HepG2 (cell line): ENCODE results near the gene AFDN. TPM values are rescaled to one million over a fixed set of nuclear protein-coding genes. Genes with fewer than 3 reads are reported as not detected.

ENCODE experiments used
- BATF2 ChIP-seq: sonication (generic); formaldehyde crosslinking; IDR thresholded peaks from 2 replicates; pipeline ENCODE4 v1.8.0; 2022; ENCODE audit warnings: mild to moderate bottlenecking, missing genetic modification reagents, moderate library complexity
- CEBPG ChIP-seq: IDR thresholded peaks from 2 replicates; pipeline ENCODE4 v1.6.1; 2016
- DNMT3B ChIP-seq: conservative IDR thresholded peaks from 2 replicates; pipeline ENCODE4 v1.6.1; 2016; ENCODE audit warnings: missing biosample characterization, control low read depth
- ESRRA ChIP-seq: sonication (generic); formaldehyde crosslinking; IDR thresholded peaks from 2 replicates; pipeline ENCODE4 v1.5.1; 2020; ENCODE audit warnings: mild to moderate bottlenecking, low read depth, missing genetic modification reagents
- FOXC1 ChIP-seq: sonication (generic); formaldehyde crosslinking; IDR thresholded peaks from 2 replicates; pipeline ENCODE4 v1.8.0; 2022; ENCODE audit warnings: mild to moderate bottlenecking, missing genetic modification reagents, borderline replicate concordance
- GATAD1 ChIP-seq: IDR thresholded peaks from 2 replicates; pipeline ENCODE4 v1.6.1; 2016; ENCODE audit warnings: missing genetic modification reagents, missing compliant biosample characterization
- ISX ChIP-seq: sonication (generic); formaldehyde crosslinking; conservative IDR thresholded peaks from 2 replicates; pipeline ENCODE4 v1.5.0; 2020; ENCODE audit warnings: missing genetic modification reagents
- KAT2B ChIP-seq: fragments of 150-350 bp; IDR thresholded peaks from 2 replicates; pipeline ENCODE4 v1.6.1; 2014; ENCODE audit warnings: low read depth, low read length, borderline replicate concordance
- KLF13 ChIP-seq: sonication (generic); formaldehyde crosslinking; IDR thresholded peaks from 2 replicates; pipeline ENCODE4 v1.4.0; 2020; ENCODE audit warnings: mild to moderate bottlenecking, missing genetic modification reagents
- KLF16 ChIP-seq, 2 experiments: sonication (generic) in 1 of 2; formaldehyde crosslinking in 1 of 2; IDR thresholded peaks; 2 replicates each; pipeline versions ENCODE4 v1.6.1 to v1.8.0; 2016 to 2023; ENCODE audit warnings: missing genetic modification reagents in 2 of 2, missing compliant biosample characterization in 1 of 2
- PLRG1 ChIP-seq: fragments of 450-650 bp; conservative IDR thresholded peaks from 2 replicates; pipeline ENCODE4 v1.6.1; 2016
- RCOR2 ChIP-seq: IDR thresholded peaks from 2 replicates; pipeline ENCODE4 v1.6.1; 2016; ENCODE audit warnings: missing biosample characterization, missing genetic modification reagents
- SIX1 ChIP-seq: sonication (generic); formaldehyde crosslinking; IDR thresholded peaks from 2 replicates; pipeline ENCODE4 v1.4.0; 2020; ENCODE audit warnings: missing genetic modification reagents, borderline replicate concordance
- SMC3 ChIP-seq: IDR thresholded peaks from 2 replicates; pipeline ENCODE4 v1.6.1; 2011; ENCODE audit warnings: low read length, improper control_type of control experiment
- ZNF3 ChIP-seq: IDR thresholded peaks from 2 replicates; pipeline ENCODE4 v1.7.0; 2017; ENCODE audit warnings: inconsistent platforms
- ZNF550 ChIP-seq: sonication (generic); formaldehyde crosslinking; IDR thresholded peaks from 2 replicates; pipeline ENCODE4 v1.4.0; 2020; ENCODE audit warnings: mild to moderate bottlenecking, missing genetic modification reagents, borderline replicate concordance
- ZNF777 ChIP-seq: sonication (generic); formaldehyde crosslinking; IDR thresholded peaks from 2 replicates; pipeline ENCODE4 v1.4.0; 2020; ENCODE audit warnings: missing genetic modification reagents
- ZNF780A ChIP-seq: sonication (generic); formaldehyde crosslinking; IDR thresholded peaks from 2 replicates; pipeline ENCODE4 v1.8.0; 2022; ENCODE audit warnings: mild to moderate bottlenecking, missing genetic modification reagents, moderate library complexity
- ZSCAN5A ChIP-seq: sonication (generic); formaldehyde crosslinking; IDR thresholded peaks from 2 replicates; pipeline ENCODE4 v1.8.0; 2022; ENCODE audit warnings: mild to moderate bottlenecking, missing genetic modification reagents, borderline replicate concordance
- polyA plus RNA-seq, 8 experiments: library from polyadenylated mRNA; depleted of rRNA in 3 of 8; stranded (reverse) in 7 of 8; unstranded in 1 of 8; fragments of >200 nt; fragmentation: Illumina TruSeq in 4 of 8; extraction: Trizol in 4 of 8; gene quantifications; 2 replicates each; pipeline versions ENCODE4 v1.2.1 to v1.2.3, GENCODE V29; 2011 to 2016; ENCODE audit warnings: low read depth in 4 of 8, missing spikeins in 1 of 8, mixed read lengths in 1 of 8; ENCODE audit not compliant: insufficient read depth in 1 of 8
- total RNA-seq, 5 experiments: library from RNA; depleted of rRNA; stranded (reverse); fragments of >200 nt; fragmentation: Illumina TruSeq; extraction: Trizol; gene quantifications; 2 replicates each; pipeline ENCODE4 v1.2.3, GENCODE V29; 2016; ENCODE audit warnings: low read depth in 1 of 5
- TF ChIP-seq, protein P1 (sequence below): sonication (generic); formaldehyde crosslinking; IDR thresholded peaks from 2 replicates; pipeline ENCODE4 v1.8.0; 2022; ENCODE audit warnings: missing genetic modification reagents, mild to moderate bottlenecking, borderline replicate concordance
- TF ChIP-seq, protein P2 (sequence below): sonication (generic); formaldehyde crosslinking; IDR thresholded peaks from 2 replicates; pipeline ENCODE4 v1.5.0; 2020; ENCODE audit warnings: mild to moderate bottlenecking, missing genetic modification reagents
- TF ChIP-seq, protein P3 (sequence below): sonication (generic); formaldehyde crosslinking; IDR thresholded peaks from 2 replicates; pipeline ENCODE4 v1.8.1; 2023; ENCODE audit warnings: mild to moderate bottlenecking, missing genetic modification reagents
- TF ChIP-seq, protein P4 (sequence below): sonication (generic); formaldehyde crosslinking; IDR thresholded peaks from 2 replicates; pipeline ENCODE4 v1.4.0; 2020; ENCODE audit warnings: missing genetic modification reagents

The AFDN gene
- total and polyA plus RNA-seq, 2 of the 13 experiments (the other 11 are each of a cell fraction or from before 2014, with no cell fraction given) = 136 to 151 TPM

DNA sequence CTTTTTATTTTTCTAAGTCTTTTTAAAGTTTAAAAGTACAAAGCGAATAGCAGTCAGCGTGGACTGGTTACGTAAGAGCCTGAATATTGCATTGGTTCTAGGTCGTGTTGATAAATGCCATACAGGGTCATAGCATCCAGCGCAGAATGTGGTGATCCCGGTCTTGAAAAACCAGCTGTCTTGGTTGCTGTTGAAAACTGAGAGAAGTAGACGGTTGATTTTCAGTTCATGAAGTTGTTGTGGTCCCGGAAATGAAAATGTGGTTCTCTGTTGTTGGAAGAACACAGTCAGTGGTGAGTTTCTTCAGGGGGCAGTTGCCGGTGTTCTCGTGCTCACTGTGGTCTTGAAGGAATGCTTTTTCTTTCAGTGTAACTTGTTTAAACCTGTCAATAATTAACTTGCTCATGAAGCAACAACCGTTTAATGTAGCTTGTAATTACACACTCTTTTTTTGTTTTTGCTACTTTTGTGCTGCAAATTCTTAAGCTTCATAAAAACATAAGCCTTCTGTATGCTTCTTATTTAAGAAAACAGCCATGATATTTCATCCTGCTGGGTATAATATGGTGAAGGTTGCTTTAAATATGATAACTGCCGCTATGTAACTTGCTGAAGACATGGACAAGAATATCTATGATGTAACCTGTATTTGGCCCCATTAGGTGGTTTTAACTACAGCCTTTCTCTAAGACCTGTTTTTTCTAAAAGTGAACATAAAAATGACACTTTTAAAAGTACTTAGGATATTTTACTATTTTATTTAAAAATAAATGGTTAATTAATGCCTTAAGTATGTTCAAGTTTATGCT, 106.0 kb downstream of the AFDN start (continued):
- TF ChIP-seq ZSCAN5A (no peak), ZNF777 (CRISPR knock-in tag) (no peak), ISX (CRISPR knock-in tag) (no peak), SMC3 (no peak), KLF16 (CRISPR knock-in tag; IDR thresholded peaks at IDR 0.05) (peak in 1 of 2 experiments; percentile 41; a peak in 2 of 4 replicates), ESRRA (CRISPR knock-in tag) (peak; percentile 43; the same call in 1 of the 2 replicates), RCOR2 (CRISPR knock-in tag) (peak; percentile 44; the same call in 1 of the 2 replicates), DNMT3B (CRISPR knock-in tag) (no peak), KLF13 (CRISPR knock-in tag) (no peak), FOXC1 (CRISPR knock-in tag) (no peak), GATAD1 (CRISPR knock-in tag) (no peak), SIX1 (CRISPR knock-in tag) (peak; percentile 65), PLRG1 (no peak), CEBPG (CRISPR knock-in tag) (peak; percentile 85), KAT2B (no peak), ZNF3 (no peak), ZNF550 (no peak), BATF2 (CRISPR knock-in tag) (no peak), ZNF780A (no peak)
- TF ChIP-seq, protein P1, sequence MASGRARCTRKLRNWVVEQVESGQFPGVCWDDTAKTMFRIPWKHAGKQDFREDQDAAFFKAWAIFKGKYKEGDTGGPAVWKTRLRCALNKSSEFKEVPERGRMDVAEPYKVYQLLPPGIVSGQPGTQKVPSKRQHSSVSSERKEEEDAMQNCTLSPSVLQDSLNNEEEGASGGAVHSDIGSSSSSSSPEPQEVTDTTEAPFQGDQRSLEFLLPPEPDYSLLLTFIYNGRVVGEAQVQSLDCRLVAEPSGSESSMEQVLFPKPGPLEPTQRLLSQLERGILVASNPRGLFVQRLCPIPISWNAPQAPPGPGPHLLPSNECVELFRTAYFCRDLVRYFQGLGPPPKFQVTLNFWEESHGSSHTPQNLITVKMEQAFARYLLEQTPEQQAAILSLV (CRISPR knock-in tag) = no peak
- TF ChIP-seq, protein P2, sequence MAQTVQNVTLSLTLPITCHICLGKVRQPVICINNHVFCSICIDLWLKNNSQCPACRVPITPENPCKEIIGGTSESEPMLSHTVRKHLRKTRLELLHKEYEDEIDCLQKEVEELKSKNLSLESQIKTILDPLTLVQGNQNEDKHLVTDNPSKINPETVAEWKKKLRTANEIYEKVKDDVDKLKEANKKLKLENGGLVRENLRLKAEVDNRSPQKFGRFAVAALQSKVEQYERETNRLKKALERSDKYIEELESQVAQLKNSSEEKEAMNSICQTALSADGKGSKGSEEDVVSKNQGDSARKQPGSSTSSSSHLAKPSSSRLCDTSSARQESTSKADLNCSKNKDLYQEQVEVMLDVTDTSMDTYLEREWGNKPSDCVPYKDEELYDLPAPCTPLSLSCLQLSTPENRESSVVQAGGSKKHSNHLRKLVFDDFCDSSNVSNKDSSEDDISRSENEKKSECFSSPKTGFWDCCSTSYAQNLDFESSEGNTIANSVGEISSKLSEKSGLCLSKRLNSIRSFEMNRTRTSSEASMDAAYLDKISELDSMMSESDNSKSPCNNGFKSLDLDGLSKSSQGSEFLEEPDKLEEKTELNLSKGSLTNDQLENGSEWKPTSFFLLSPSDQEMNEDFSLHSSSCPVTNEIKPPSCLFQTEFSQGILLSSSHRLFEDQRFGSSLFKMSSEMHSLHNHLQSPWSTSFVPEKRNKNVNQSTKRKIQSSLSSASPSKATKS (CRISPR knock-in tag) = no peak
- TF ChIP-seq, protein P3, sequence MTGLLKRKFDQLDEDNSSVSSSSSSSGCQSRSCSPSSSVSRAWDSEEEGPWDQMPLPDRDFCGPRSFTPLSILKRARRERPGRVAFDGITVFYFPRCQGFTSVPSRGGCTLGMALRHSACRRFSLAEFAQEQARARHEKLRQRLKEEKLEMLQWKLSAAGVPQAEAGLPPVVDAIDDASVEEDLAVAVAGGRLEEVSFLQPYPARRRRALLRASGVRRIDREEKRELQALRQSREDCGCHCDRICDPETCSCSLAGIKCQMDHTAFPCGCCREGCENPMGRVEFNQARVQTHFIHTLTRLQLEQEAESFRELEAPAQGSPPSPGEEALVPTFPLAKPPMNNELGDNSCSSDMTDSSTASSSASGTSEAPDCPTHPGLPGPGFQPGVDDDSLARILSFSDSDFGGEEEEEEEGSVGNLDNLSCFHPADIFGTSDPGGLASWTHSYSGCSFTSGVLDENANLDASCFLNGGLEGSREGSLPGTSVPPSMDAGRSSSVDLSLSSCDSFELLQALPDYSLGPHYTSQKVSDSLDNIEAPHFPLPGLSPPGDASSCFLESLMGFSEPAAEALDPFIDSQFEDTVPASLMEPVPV (CRISPR knock-in tag) = no peak
- TF ChIP-seq, protein P4, sequence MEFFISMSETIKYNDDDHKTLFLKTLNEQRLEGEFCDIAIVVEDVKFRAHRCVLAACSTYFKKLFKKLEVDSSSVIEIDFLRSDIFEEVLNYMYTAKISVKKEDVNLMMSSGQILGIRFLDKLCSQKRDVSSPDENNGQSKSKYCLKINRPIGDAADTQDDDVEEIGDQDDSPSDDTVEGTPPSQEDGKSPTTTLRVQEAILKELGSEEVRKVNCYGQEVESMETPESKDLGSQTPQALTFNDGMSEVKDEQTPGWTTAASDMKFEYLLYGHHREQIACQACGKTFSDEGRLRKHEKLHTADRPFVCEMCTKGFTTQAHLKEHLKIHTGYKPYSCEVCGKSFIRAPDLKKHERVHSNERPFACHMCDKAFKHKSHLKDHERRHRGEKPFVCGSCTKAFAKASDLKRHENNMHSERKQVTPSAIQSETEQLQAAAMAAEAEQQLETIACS (CRISPR knock-in tag) = no peak
